CD4-positive, CD25-positive, alpha-beta regulatory T cell (primary cell): ENCODE measurements around the gene ZNF678. TPM values are rescaled to one million over a fixed set of nuclear protein-coding genes. Genes with fewer than 3 reads are reported as not detected.

Source experiments
- ATAC-seq, 2 donors: fragments of 150-1000 bp; cut with Tn5 transposase; one replicate each; pipeline ENCODE4 v1.10.0; 2021; ENCODE audit warnings: low read depth in 2 of 2, moderate number of reproducible peaks in 2 of 2, moderate library complexity in 1 of 2
- DNase-seq, 3 donors: peaks; one replicate each; pipeline versions ENCODE4 v3.0.0 to v3.0.0-alpha.2; 2012 to 2022; ENCODE audit warnings: mixed read lengths in 1 of 3
- H3K27ac ChIP-seq: one replicate; pipeline ENCODE4 v1.7.0; 2013; ENCODE audit warnings: mild to moderate bottlenecking, low read length; ENCODE audit not compliant: insufficient read depth, poor library complexity, severe bottlenecking
- H3K27me3 ChIP-seq: one replicate; pipeline ENCODE4 v1.7.0; 2013; ENCODE audit warnings: low read length; ENCODE audit not compliant: control insufficient read depth, insufficient read depth
- H3K36me3 ChIP-seq: one replicate; pipeline ENCODE4 v1.7.0; 2013; ENCODE audit warnings: mild to moderate bottlenecking, low read length, moderate library complexity; ENCODE audit not compliant: control insufficient read depth, insufficient read depth
- H3K4me1 ChIP-seq: 2 replicates; pipeline ENCODE4 v1.7.0; 2013; ENCODE audit warnings: mild to moderate bottlenecking, low read length; ENCODE audit not compliant: insufficient read depth, control insufficient read depth, poor library complexity, severe bottlenecking
- H3K4me3 ChIP-seq: one replicate; pipeline ENCODE4 v1.7.0; 2013; ENCODE audit warnings: low read depth, mild to moderate bottlenecking, low read length, moderate library complexity
- H3K9me3 ChIP-seq, 2 experiments: 1 replicate in 1 of 2; 2 replicates in 1 of 2; pipeline ENCODE4 v1.7.0; 2013; ENCODE audit warnings: low read length in 2 of 2, mild to moderate bottlenecking in 1 of 2, moderate library complexity in 1 of 2; ENCODE audit not compliant: control insufficient read depth in 2 of 2
- H3K27ac Mint-ChIP-seq, 3 donors: one replicate each; pipeline ENCODE4 v1.8.0; 2020 to 2022; ENCODE audit warnings: mild to moderate bottlenecking in 3 of 3, mixed read lengths in 3 of 3, moderate library complexity in 2 of 3
- H3K27me3 Mint-ChIP-seq: one replicate; pipeline ENCODE4 v1.8.0; 2022; ENCODE audit warnings: mild to moderate bottlenecking, mixed read lengths
- H3K36me3 Mint-ChIP-seq: one replicate; pipeline ENCODE4 v1.8.0; 2020; ENCODE audit warnings: mixed read lengths
- H3K4me1 Mint-ChIP-seq, 4 donors: one replicate each; pipeline ENCODE4 v1.8.0; 2020 to 2022; ENCODE audit warnings: mixed read lengths in 4 of 4, mild to moderate bottlenecking in 1 of 4
- H3K4me3 Mint-ChIP-seq, 4 donors: one replicate each; pipeline ENCODE4 v1.8.0; 2020 to 2022; ENCODE audit warnings: mild to moderate bottlenecking in 4 of 4, mixed read lengths in 4 of 4, moderate library complexity in 3 of 4
- H3K9me3 Mint-ChIP-seq, 7 donors: one replicate each; pipeline ENCODE4 v1.8.0; 2020 to 2022; ENCODE audit warnings: mixed read lengths in 7 of 7, mild to moderate bottlenecking in 3 of 7, moderate library complexity in 2 of 7
- polyA plus RNA-seq, 4 donors: library from polyadenylated mRNA; unstranded; fragments of 300-500 nt; fragmentation: Illumina TruSeq; gene quantifications; one replicate each; pipeline ENCODE4 v1.2.3, GENCODE V29; 2021
- total RNA-seq: library from RNA; stranded (reverse); gene quantifications from one replicate; pipeline ENCODE4 v1.2.3, GENCODE V29; 2022

Gene ZNF678
- total and polyA plus RNA-seq, 5 donors from 2014 or later, result 2.4 to 9.9 (median 3.9) TPM

GRCh38 chr1:227607336-227607898 is 44.1 kb downstream of the ZNF678 start:
- no peak overlapping the region for H3K4me3 Mint-ChIP-seq
- H3K36me3 Mint-ChIP-seq, result peaks cover 42% of the 10 kb centered on the region
- Histone ChIP-seq H3K4me1 (no peaks in the 10 kb centered on the region), H3K4me3 (no peak overlapping the region), H3K9me3 (peaks cover 48 to 62% of the 10 kb centered on the region in 2 experiments), H3K36me3 (peaks cover 19% of the 10 kb centered on the region), H3K27ac (no peak overlapping the region), H3K27me3 (no peaks in the 10 kb centered on the region)
- ATAC-seq (no peak), DNase-seq (no peak)
- no peak overlapping the region for H3K27ac Mint-ChIP-seq
- peaks cover 3 to 51% (median 20%) of the 10 kb centered on the region in 7 donors for H3K9me3 Mint-ChIP-seq
- H3K4me1 Mint-ChIP-seq, result peaks cover 0 to 3% (median 0%) of the 10 kb centered on the region in 4 donors
- H3K27me3 Mint-ChIP-seq, result no peaks in the 10 kb centered on the region

DNA sequence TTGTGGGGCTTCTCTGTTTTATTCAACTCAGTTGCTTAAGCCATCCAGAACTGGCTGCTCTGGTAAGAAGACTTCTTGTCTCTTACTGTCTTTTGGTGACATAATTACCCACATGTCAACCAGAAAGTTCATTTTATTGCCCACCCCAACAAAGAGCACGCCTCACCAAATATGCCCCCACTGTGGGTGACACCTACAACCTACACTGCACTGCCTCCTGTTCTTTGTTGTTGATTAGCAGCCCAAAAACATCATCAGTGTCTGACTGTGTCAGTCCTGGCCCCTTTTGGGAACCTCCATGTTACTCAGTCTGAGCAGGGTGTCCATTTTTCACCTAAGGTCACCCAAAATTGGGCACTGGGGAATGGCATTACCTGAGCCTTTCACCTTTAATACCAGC is 49.3 kb downstream of the ZNF678 start:
- Histone ChIP-seq H3K36me3 (peaks cover 23% of the 10 kb centered on the region), H3K27ac (no peak overlapping the region), H3K4me3 (no peak overlapping the region), H3K9me3 (peaks cover 65 to 67% of the 10 kb centered on the region in 2 experiments), H3K4me1 (no peaks in the 10 kb centered on the region), H3K27me3 (no peaks in the 10 kb centered on the region)
- H3K36me3 Mint-ChIP-seq, result peaks cover 70% of the 10 kb centered on the region
- ATAC-seq (no peak), DNase-seq (no peak)
- peaks cover 5 to 51% (median 28%) of the 10 kb centered on the region in 7 donors for H3K9me3 Mint-ChIP-seq
- no peak overlapping the region for H3K4me3 Mint-ChIP-seq
- H3K27ac Mint-ChIP-seq, result peak overlapping the region in 1 of 3 donors; percentile 64
- no peaks in the 10 kb centered on the region for H3K27me3 Mint-ChIP-seq
- peaks cover 0 to 5% (median under 1%) of the 10 kb centered on the region in 4 donors for H3K4me1 Mint-ChIP-seq

DNA sequence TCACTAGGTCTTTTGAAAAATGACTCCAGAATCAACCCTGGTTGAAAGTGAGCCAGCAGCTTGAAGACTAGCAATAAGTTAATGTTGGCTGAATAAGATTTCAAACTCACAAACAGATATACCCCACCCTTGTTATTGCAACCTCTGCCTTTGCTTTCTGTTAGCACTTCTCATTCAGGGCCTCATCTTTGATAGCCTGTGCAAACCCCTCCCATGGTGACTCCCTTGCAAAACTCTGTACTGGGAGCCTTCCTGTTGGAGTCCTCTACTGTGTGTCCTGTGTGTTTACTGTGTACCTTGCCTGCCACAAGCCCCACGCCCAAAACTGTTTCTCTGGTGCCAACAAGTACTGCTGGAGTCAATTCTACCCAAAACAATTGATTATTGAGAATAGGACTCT is 50.2 kb downstream of the ZNF678 start:
- no peak for DNase-seq
- Histone ChIP-seq H3K4me1 (no peaks in the 10 kb centered on the region), H3K9me3 (peaks cover 67 to 76% of the 10 kb centered on the region in 2 experiments), H3K36me3 (peaks cover 23% of the 10 kb centered on the region), H3K4me3 (no peak overlapping the region), H3K27ac (no peak overlapping the region), H3K27me3 (no peaks in the 10 kb centered on the region)
- Mint-ChIP-seq H3K4me3 (no peak overlapping the region), H3K27ac (peak overlapping the region in 1 of 3 donors; percentile 64), H3K36me3 (peaks cover 78% of the 10 kb centered on the region), H3K4me1 (peaks cover 0 to 5% (median under 1%) of the 10 kb centered on the region in 4 donors), H3K9me3 (peaks cover 5 to 56% (median 28%) of the 10 kb centered on the region in 7 donors), H3K27me3 (no peaks in the 10 kb centered on the region)
- no peak for ATAC-seq

DNA sequence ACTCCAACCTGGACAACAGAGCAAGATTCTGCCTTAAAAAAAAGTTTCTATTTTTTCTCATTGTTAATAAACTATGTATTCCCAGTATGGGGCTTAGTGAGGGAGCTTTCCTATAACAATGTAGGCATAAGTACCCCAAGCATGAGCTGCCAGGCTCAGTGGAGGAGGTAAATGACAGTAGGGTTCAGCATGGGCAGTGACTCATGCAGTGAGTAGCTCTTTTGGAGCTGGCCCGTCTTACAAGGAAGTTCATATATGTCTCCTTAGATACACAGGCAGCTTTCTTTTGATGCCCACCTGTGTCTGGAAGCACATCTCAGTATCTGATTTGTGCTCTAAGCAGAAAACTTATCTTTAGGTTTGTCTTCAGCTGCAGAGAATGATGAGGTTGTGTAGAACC is 57.9 kb downstream of the ZNF678 start:
- H3K9me3 ChIP-seq, result peaks cover 64 to 91% of the 10 kb centered on the region in 2 experiments
- H3K27me3 ChIP-seq, result no peaks in the 10 kb centered on the region
- H3K4me3 ChIP-seq, result no peak overlapping the region
- no peak overlapping the region for H3K27ac ChIP-seq
- ATAC-seq (no peak), DNase-seq (no peak)
- H3K9me3 Mint-ChIP-seq, result peaks cover 0 to 73% (median 42%) of the 10 kb centered on the region in 7 donors
- H3K4me1 Mint-ChIP-seq, result peaks cover 0 to 1% (median 0%) of the 10 kb centered on the region in 4 donors
- H3K36me3 Mint-ChIP-seq, result peaks cover 64% of the 10 kb centered on the region
- no peaks in the 10 kb centered on the region for H3K27me3 Mint-ChIP-seq
- H3K4me1 ChIP-seq, result no peaks in the 10 kb centered on the region
- no peak overlapping the region for H3K4me3 Mint-ChIP-seq
- H3K27ac Mint-ChIP-seq, result no peak overlapping the region
- H3K36me3 ChIP-seq, result peaks cover 6% of the 10 kb centered on the region

DNA sequence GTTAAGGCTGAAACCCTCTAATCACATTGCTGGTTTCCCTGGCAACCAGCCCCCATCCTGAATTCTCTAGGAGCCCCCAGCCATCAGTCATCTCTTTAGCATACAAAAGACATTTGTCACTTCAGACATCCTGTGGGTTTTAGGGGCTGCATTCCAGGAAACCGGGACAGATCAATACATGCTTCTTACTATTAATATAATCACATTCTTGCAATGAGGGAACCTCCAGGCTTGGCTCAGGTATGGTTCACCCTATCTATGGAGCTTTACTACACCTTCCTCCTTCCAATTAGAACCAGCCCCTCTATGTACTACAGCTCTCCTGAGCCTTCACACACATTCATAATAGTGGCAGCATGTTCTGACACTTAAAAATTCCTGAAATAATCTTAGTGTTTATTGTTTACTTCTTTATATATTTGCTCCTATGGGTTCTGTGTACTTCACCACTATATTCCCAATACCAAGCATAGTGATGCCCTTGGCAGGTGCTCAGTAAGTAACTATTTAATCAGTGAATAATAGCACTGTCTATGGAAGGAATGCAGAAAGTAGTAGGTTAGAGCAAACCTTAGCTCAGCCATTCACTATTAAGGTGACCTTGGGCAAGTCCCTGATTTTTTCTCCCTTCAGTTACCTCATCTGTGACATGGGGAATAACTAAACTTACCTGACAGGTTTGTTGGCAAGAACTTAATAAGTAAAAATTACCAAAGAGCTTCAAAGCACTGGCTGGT is 59.6 kb downstream of the ZNF678 start:
- H3K36me3 ChIP-seq, result peaks cover 6% of the 10 kb centered on the region
- no peaks in the 10 kb centered on the region for H3K27me3 Mint-ChIP-seq
- H3K4me1 Mint-ChIP-seq, result peaks cover 0 to 3% (median under 1%) of the 10 kb centered on the region in 4 donors
- H3K27ac Mint-ChIP-seq, result no peak overlapping the region
- peaks cover 56 to 82% of the 10 kb centered on the region in 2 experiments for H3K9me3 ChIP-seq
- H3K27me3 ChIP-seq, result no peaks in the 10 kb centered on the region
- H3K4me3 ChIP-seq, result no peak overlapping the region
- no peak for ATAC-seq
- no peak overlapping the region for H3K4me3 Mint-ChIP-seq
- no peak overlapping the region for H3K27ac ChIP-seq
- peaks cover 60% of the 10 kb centered on the region for H3K36me3 Mint-ChIP-seq
- DNase-seq, result no peak
- peaks cover 0 to 80% (median 46%) of the 10 kb centered on the region in 7 donors for H3K9me3 Mint-ChIP-seq
- H3K4me1 ChIP-seq, result no peaks in the 10 kb centered on the region

DNA sequence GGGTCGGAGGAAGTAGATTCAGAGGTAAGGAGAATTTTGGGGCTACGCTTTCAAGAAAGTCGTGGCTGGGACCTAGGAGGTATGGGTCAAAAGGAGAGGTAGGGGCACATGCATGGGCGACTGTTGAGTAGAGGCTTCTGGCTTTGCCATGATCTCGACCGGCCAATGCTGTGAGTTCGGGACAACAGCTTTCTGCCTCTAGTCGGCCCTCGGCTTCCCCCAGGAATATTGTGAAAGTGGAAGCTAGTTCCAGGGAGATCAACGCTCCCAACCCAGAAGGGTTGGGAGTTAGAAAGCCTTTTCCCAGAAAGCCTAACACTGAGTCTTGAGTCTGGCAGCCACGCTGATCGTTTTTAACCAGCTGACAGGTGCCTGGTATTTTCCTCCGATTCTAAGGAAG is 69.0 kb downstream of the ZNF678 start:
- Histone ChIP-seq H3K27ac (no peak overlapping the region), H3K4me3 (no peak overlapping the region), H3K9me3 (peaks cover 58 to 95% of the 10 kb centered on the region in 2 experiments), H3K4me1 (no peaks in the 10 kb centered on the region), H3K36me3 (no peaks in the 10 kb centered on the region), H3K27me3 (no peaks in the 10 kb centered on the region)
- ATAC-seq (no peak), DNase-seq (no peak)
- no peaks in the 10 kb centered on the region for H3K27me3 Mint-ChIP-seq
- H3K9me3 Mint-ChIP-seq, result peaks cover 0 to 73% (median 42%) of the 10 kb centered on the region in 7 donors
- H3K36me3 Mint-ChIP-seq, result peaks cover 49% of the 10 kb centered on the region
- peaks cover 0 to 3% (median 0%) of the 10 kb centered on the region in 4 donors for H3K4me1 Mint-ChIP-seq
- no peak overlapping the region for H3K27ac Mint-ChIP-seq
- no peak overlapping the region for H3K4me3 Mint-ChIP-seq

DNA sequence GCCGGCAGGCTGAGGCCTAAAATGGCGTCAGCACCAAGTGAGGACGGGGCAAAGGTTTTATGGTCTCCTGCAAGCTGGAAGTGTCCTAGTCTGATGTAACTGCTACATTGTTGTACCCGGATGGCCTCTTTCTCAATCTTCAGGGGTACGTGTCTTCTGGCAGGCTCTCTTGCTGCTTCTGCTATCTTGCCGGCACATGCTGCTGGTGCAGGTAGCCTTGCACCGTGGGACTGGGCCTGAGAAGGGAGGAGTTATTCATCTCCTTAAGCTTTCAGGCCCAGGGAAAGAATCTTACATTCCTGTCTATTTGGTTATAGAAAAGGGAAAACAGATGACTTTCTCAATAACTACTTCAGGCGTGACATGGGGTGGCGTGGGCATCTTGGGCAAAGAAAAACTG is 72.2 kb downstream of the ZNF678 start:
- no peaks in the 10 kb centered on the region for H3K27me3 ChIP-seq
- H3K9me3 Mint-ChIP-seq, result peaks cover 0 to 59% (median 35%) of the 10 kb centered on the region in 7 donors
- peaks cover 72 to 100% of the 10 kb centered on the region in 2 experiments for H3K9me3 ChIP-seq
- H3K4me1 Mint-ChIP-seq, result no peaks in the 10 kb centered on the region
- H3K4me3 Mint-ChIP-seq, result no peak overlapping the region
- H3K4me3 ChIP-seq, result no peak overlapping the region
- H3K36me3 ChIP-seq, result no peaks in the 10 kb centered on the region
- no peaks in the 10 kb centered on the region for H3K27me3 Mint-ChIP-seq
- no peaks in the 10 kb centered on the region for H3K4me1 ChIP-seq
- ATAC-seq (no peak), DNase-seq (no peak)
- peak overlapping the region in 1 of 3 donors; percentile 64 for H3K27ac Mint-ChIP-seq
- no peak overlapping the region for H3K27ac ChIP-seq
- peaks cover 41% of the 10 kb centered on the region for H3K36me3 Mint-ChIP-seq
